ENCODE data around the gene PPL. TPM values are rescaled to one million over a fixed set of nuclear protein-coding genes. Genes with fewer than 3 reads are reported as not detected.

PPL gene
- total and polyA plus RNA-seq, 2 of the 13 experiments (the other 11 are each of a cell fraction or from before 2014, with no cell fraction given), result 5.7 to 6.6 TPM

DNA sequence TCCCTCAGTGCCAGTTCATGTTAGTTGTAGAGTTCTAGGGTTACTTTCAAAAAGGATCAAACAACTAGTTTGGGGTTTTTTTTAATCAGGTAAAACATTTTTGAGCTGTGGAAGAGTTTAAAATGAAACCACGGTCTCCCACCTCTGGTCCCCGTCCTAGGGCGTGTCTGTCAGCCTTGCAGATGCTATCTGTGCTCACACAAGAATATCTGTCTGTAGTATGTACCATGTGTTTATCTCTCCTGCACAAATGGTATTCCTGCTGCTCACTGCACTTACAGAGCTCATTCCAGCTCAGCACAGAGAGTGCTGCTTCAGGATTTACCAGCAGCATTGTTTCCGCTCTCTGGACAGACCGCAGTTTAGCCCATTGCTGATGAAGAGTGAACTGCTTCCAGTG, 50.8 kb downstream of the PPL start:
- WGBS (ENCODE audit: low lambda C conversion rate), result 97% methylated on average over 5 of the region's 5 CpGs
- TF ChIP-seq, protein P1, sequence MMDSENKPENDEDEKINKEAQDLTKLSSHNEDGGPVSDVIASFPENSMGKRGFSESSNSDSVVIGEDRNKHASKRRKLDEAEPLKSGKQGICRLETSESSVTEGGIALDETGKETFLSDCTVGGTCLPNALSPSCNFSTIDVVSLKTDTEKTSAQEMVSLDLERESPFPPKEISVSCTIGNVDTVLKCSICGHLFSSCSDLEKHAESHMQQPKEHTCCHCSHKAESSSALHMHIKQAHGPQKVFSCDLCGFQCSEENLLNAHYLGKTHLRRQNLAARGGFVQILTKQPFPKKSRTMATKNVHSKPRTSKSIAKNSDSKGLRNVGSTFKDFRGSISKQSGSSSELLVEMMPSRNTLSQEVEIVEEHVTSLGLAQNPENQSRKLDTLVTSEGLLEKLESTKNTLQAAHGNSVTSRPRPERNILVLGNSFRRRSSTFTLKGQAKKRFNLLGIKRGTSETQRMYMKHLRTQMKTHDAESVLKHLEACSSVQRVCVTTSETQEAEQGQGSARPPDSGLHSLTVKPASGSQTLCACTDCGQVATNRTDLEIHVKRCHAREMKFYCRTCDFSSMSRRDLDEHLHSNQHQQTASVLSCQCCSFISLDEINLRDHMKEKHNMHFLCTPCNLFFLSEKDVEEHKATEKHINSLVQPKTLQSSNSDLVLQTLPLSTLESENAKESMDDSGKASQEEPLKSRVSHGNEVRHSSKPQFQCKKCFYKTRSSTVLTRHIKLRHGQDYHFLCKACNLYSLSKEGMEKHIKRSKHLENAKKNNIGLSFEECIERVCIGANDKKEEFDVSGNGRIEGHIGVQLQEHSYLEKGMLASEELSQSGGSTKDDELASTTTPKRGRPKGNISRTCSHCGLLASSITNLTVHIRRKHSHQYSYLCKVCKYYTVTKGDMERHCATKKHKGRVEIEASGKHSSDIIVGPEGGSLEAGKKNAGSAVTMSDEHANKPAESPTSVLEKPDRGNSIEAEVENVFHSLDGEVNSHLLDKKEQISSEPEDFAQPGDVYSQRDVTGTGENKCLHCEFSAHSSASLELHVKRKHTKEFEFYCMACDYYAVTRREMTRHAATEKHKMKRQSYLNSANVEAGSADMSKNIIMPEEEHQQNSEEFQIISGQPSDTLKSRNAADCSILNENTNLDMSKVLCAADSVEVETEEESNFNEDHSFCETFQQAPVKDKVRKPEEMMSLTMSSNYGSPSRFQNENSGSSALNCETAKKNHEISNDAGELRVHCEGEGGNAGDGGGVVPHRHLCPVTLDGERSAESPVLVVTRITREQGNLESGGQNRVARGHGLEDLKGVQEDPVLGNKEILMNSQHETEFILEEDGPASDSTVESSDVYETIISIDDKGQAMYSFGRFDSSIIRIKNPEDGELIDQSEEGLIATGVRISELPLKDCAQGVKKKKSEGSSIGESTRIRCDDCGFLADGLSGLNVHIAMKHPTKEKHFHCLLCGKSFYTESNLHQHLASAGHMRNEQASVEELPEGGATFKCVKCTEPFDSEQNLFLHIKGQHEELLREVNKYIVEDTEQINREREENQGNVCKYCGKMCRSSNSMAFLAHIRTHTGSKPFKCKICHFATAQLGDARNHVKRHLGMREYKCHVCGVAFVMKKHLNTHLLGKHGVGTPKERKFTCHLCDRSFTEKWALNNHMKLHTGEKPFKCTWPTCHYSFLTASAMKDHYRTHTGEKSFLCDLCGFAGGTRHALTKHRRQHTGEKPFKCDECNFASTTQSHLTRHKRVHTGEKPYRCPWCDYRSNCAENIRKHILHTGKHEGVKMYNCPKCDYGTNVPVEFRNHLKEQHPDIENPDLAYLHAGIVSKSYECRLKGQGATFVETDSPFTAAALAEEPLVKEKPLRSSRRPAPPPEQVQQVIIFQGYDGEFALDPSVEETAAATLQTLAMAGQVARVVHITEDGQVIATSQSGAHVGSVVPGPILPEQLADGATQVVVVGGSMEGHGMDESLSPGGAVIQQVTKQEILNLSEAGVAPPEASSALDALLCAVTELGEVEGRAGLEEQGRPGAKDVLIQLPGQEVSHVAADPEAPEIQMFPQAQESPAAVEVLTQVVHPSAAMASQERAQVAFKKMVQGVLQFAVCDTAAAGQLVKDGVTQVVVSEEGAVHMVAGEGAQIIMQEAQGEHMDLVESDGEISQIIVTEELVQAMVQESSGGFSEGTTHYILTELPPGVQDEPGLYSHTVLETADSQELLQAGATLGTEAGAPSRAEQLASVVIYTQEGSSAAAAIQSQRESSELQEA (CRISPR knock-in tag; IDR thresholded peaks at IDR 0.05; ENCODE audit: not compliant biosample characterization), result no peak
- TF ChIP-seq HOXA7 (CRISPR knock-in tag; IDR thresholded peaks at IDR 0.05), result no peak
- no peak for TF ChIP-seq GTF2F1 (IDR thresholded peaks at IDR 0.05; ENCODE audit: low read length)
- TF ChIP-seq, protein P2, sequence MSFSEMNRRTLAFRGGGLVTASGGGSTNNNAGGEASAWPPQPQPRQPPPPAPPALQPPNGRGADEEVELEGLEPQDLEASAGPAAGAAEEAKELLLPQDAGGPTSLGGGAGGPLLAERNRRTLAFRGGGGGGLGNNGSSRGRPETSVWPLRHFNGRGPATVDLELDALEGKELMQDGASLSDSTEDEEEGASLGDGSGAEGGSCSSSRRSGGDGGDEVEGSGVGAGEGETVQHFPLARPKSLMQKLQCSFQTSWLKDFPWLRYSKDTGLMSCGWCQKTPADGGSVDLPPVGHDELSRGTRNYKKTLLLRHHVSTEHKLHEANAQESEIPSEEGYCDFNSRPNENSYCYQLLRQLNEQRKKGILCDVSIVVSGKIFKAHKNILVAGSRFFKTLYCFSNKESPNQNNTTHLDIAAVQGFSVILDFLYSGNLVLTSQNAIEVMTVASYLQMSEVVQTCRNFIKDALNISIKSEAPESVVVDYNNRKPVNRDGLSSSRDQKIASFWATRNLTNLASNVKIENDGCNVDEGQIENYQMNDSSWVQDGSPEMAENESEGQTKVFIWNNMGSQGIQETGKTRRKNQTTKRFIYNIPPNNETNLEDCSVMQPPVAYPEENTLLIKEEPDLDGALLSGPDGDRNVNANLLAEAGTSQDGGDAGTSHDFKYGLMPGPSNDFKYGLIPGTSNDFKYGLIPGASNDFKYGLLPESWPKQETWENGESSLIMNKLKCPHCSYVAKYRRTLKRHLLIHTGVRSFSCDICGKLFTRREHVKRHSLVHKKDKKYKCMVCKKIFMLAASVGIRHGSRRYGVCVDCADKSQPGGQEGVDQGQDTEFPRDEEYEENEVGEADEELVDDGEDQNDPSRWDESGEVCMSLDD (CRISPR knock-in tag; IDR thresholded peaks at IDR 0.05; ENCODE audit: borderline replicate concordance), result no peak
- no peak for TF ChIP-seq NFIB (CRISPR knock-in tag; IDR thresholded peaks at IDR 0.05; ENCODE audit: borderline replicate concordance)
- TF ChIP-seq SMC3 (IDR thresholded peaks at IDR 0.05; ENCODE audit: low read length), result no peak
- TF ChIP-seq ZNF773 (CRISPR knock-in tag; IDR thresholded peaks at IDR 0.05; ENCODE audit: borderline replicate concordance), result no peak
- no peak for TF ChIP-seq ZNF563 (CRISPR knock-in tag; IDR thresholded peaks at IDR 0.05)
- TF ChIP-seq PHB2 (IDR thresholded peaks at IDR 0.05; ENCODE audit: partially characterized antibody), result no peak
- TF ChIP-seq, protein P3, sequence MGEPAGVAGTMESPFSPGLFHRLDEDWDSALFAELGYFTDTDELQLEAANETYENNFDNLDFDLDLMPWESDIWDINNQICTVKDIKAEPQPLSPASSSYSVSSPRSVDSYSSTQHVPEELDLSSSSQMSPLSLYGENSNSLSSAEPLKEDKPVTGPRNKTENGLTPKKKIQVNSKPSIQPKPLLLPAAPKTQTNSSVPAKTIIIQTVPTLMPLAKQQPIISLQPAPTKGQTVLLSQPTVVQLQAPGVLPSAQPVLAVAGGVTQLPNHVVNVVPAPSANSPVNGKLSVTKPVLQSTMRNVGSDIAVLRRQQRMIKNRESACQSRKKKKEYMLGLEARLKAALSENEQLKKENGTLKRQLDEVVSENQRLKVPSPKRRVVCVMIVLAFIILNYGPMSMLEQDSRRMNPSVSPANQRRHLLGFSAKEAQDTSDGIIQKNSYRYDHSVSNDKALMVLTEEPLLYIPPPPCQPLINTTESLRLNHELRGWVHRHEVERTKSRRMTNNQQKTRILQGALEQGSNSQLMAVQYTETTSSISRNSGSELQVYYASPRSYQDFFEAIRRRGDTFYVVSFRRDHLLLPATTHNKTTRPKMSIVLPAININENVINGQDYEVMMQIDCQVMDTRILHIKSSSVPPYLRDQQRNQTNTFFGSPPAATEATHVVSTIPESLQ (CRISPR knock-in tag; conservative IDR thresholded peaks at IDR 0.05), result no peak
- no peak for TF ChIP-seq HOXA3 (CRISPR knock-in tag; IDR thresholded peaks at IDR 0.05)

More for the DNA sequence above, 50.8 kb downstream of the PPL start:
- H3K27me3 ChIP-seq (ENCODE audit: control insufficient read depth in 1 of 2, insufficient read depth in 2 of 2, low read length in 2 of 2), result no peaks in the 10 kb centered on the region
- intact Hi-C loops (cut with micrococcal nuclease; ENCODE audit: unreplicated experiment), result no loop called here
- no peak overlapping the region for H3K9ac ChIP-seq (ENCODE audit: insufficient read depth, low read depth, low read length)
- POLR2A ChIA-PET, result no interaction called here
- no peaks in the 10 kb centered on the region for H3K79me2 ChIP-seq (ENCODE audit: insufficient read depth, low read length)
- H2AFZ ChIP-seq (ENCODE audit: low read length), result no peak overlapping the region
- ATAC-seq (no peak), FAIRE-seq (no peak), DNase-seq (ENCODE audit: low spot score) (no peak)
- peaks cover 15 to 53% of the 10 kb centered on the region in 2 experiments for H3K36me3 ChIP-seq (replicated peaks in 1 of 2; ENCODE audit: control insufficient read depth in 1 of 2, insufficient read depth in 2 of 2, low read length in 2 of 2)
- H3K9me3 ChIP-seq (ENCODE audit: low read length), result no peaks in the 10 kb centered on the region
- in situ Hi-C loops (cut with HindIII; ENCODE audit: extremely low pct_ligation_motif_present, low pct_unique_long_range_greater_than_20kb), result no loop called here
- no peaks in the 10 kb centered on the region for H3K4me1 ChIP-seq (ENCODE audit: insufficient read depth, low read length)
- no peak overlapping the region for H3K27ac ChIP-seq (ENCODE audit: extremely low read length, insufficient read depth, low read length)
- no peak overlapping the region for H3K4me2 ChIP-seq (ENCODE audit: low read depth, low read length)
- CTCF ChIA-PET (ENCODE audit: low intra/inter-chr PET ratio, low total read pairs), result no interaction called here
- no peaks in the 10 kb centered on the region; the same call in 1 of the 2 replicates for H4K20me1 ChIP-seq (ENCODE audit: insufficient read depth, low read length)
- no TSS peak for BruUV-seq (replicated peaks)
- H3K4me3 ChIP-seq (replicated peaks in 1 of 3; ENCODE audit: insufficient read depth in 1 of 3, low read depth in 2 of 3, low read length in 3 of 3), result no peak overlapping the region

All from HepG2 (cell line).